C4-2B (cell line): ENCODE results near the gene SMIM26.

Experiments used
- ZFX ChIP-seq: fragments of 450-650 bp; IDR thresholded peaks from 2 replicates; pipeline ENCODE4 v1.6.1; 2017
- TF ChIP-seq, protein P1 (sequence below): fragments of 450-650 bp; conservative IDR thresholded peaks from 2 replicates; pipeline ENCODE4 v1.5.1; 2017; ENCODE audit warnings: mild to moderate bottlenecking

DNA sequence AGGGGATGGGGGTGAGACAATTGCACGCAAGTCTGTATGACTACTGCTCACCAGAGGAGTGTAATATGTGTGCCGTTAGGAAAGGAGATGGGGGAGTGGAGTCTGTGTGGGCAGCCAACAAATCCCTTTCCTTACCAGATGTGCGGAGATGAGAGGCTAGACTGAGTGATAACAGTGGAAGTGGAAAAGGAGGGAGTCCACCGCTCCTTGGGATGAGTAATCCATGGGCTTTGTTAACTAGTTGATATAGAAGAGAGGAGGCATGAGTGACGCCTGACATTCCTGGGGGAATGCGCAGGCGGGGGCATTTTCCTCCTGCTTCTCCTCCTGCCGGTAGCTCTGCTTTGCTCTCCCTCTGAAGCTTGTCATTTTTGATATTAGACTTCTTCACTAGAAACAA lies 13.5 kb upstream of the SMIM26 start:
- TF ChIP-seq, protein P1, sequence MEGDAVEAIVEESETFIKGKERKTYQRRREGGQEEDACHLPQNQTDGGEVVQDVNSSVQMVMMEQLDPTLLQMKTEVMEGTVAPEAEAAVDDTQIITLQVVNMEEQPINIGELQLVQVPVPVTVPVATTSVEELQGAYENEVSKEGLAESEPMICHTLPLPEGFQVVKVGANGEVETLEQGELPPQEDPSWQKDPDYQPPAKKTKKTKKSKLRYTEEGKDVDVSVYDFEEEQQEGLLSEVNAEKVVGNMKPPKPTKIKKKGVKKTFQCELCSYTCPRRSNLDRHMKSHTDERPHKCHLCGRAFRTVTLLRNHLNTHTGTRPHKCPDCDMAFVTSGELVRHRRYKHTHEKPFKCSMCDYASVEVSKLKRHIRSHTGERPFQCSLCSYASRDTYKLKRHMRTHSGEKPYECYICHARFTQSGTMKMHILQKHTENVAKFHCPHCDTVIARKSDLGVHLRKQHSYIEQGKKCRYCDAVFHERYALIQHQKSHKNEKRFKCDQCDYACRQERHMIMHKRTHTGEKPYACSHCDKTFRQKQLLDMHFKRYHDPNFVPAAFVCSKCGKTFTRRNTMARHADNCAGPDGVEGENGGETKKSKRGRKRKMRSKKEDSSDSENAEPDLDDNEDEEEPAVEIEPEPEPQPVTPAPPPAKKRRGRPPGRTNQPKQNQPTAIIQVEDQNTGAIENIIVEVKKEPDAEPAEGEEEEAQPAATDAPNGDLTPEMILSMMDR: no peak
- TF ChIP-seq ZFX: no peak
